Neural progenitor cell (in vitro differentiated cells): ENCODE data around the gene ZNF738.

ENCODE experiments used
- CTCF ChIP-seq: fragments of 200-600 bp; sonication (generic); IDR thresholded peaks from 2 replicates; pipeline ENCODE4 v1.5.1; 2017; ENCODE audit warnings: antibody characterized with exemption, mild to moderate bottlenecking
- EZH2 ChIP-seq: fragments of 200-600 bp; sonication (generic); IDR thresholded peaks from 2 replicates; pipeline ENCODE4 v1.6.1; 2017; ENCODE audit warnings: antibody characterized with exemption, mild to moderate bottlenecking, moderate library complexity

- TF ChIP-seq CTCF (no peak), EZH2 (no peak)
Measured at GRCh38 chr19:21422244-21422643, 63.4 kb downstream of the ZNF738 start.
